ENCODE measurements around the gene TEX52.
A peak's percentile ranks its signal among the peaks of the same experiment; 100 is the strongest.
"Not testable (repeated sequence)": the region's sequence is repeated elsewhere in the genome, so short reads cannot be mapped to it uniquely, and the experiment has no call there.

TEX52 gene

DNA sequence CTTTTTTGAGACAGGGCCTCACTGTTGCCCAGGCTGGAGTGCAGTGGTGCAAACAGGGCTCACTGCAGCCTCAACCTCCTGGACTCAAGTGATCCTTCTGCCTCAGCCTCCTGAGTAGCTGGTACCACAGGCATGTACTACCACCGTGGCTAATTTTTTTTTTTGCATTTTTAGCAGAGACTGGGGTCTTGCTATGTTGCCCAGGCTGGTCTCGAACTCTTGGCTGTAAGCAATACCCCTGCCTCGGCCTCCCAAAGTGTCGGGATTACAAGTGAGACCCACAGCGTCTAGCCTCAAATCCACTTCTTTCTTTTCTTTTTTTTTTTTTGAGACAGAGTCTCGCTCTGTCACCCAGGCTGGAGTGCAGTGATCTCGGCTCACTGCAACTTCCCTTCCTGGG, 6.6 kb upstream of the TEX52 start:
- DNase-seq: not testable (repeated sequence)

GRCh38 chr12:2862876-2863275, 6.0 kb upstream of the TEX52 start:
- DNase-seq: no peak

DNA sequence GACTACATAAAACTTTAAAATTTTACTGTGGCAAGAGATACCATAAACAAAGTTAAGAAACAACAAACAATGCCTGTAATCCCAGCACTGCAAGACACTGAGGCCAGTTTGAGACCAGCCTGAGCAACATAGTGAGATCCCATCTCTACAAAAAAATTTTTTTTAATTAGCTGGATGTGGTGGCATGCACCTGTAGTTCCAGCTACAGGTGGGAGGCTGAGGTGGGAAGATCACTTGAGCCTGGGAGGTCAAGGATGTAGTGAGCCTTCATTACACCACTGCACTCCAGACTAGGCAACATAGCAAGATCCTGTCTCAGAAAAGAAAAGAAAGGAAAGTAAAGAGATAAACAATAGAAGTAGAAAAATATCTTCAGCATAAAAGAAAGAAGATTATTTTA, 3.3 kb upstream of the TEX52 start:
- no peak for DNase-seq

DNA sequence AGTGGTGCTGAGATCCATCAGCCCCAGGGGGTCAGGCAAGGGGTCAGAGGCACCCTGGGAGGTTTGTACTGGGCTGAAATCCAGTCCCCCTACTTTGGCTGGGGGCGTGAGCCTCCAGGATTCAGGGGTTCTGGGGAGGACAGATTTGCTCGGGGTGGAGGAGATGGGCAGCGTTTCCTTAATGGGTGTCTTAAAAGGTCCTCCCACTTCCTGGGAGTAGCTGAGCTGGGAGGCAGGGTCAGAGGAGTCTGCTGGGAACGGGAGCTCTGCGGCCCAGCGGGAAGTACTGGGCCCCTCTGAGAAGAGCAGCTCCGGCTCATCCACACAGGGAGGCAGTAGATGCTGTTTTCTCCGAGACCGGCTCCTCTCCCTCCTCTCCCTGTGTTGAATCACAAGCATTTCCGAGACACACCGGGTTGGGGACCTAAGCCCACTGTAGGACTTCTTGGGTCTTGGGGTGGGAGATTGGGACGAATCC, 2.1 kb upstream of the TEX52 start:
- DNase-seq: no peak

- no peak for DNase-seq
These were observed 1.5 kb upstream of the TEX52 start for GRCh38 chr12:2858334-2858733.

GRCh38 chr12:2857576-2857975, 737 bp upstream of the TEX52 start:
- no peak for DNase-seq

GRCh38 chr12:2856051-2856450, 788 bp downstream of the TEX52 start:
- DNase-seq: no peak

DNA sequence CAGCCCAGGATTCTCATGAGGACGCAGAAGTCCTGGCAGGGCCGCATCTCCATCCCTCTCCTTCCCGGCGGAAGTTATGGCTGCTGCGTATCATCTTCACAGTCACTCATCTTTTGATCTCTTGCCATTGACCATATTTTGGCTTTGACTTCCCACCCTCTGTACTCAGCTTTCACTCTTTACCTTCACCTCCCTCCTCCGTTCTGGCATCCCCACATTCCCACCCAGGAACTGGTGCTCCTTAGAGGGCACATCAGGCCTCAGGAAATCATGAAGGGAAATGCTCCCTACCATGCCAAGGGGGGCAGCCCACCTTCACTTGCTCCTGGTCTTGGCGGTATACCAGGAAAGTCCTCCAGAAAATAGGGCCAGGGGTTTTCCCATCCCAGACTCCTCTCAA, 1.3 kb downstream of the TEX52 start:
- no peak for DNase-seq

GRCh38 chr12:2854669-2855453, 2.0 kb downstream of the TEX52 start:
- DNase-seq: no peak

GRCh38 chr12:2853626-2854025, 3.2 kb downstream of the TEX52 start:
- peak; percentile 72 for DNase-seq

DNA sequence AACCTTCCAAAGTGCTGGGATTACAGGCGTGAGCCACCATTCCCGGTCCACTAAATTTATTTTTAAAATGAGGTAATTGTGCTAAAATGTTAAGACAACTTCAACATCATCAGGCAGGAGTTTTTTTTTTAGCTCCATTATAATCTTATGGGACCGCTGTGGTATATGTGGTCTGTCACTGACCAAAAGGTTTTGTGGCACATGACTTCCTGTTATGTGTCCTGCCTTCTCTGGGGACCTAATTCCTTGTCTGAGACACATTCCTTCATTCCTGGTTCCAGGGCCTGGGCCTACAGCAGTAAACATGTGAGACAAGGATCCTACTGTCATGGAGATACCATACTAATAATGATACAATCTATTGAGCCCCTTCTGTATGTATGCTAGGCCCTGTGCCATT, 4.9 kb downstream of the TEX52 start:
- no peak for DNase-seq

- no peak for DNase-seq
These were observed 11.6 kb downstream of the TEX52 start for GRCh38 chr12:2845280-2845679.

DNA sequence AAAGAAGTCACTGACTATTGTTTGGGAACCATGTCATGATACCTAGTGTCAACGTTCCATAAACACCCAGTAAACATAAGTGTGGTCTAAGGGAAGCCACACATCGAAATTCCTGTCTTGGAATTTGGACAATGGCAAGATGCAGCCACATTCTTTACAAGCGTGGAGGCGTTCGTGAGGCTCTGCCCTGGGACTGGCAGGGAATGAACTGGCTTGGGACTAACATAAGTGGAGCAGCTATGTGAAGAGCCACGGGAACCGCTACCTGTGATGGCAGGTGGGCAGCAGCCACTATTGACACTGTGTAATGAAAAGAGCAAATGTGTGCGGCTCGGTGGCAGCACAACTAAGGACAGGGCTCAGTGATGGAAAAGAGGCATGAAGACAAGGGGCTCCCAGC, 12.1 kb downstream of the TEX52 start:
- no peak for DNase-seq

GRCh38 chr12:2842948-2843347, 13.9 kb downstream of the TEX52 start:
- DNase-seq: no peak

- no peak for DNase-seq
These were observed 15.7 kb downstream of the TEX52 start for GRCh38 chr12:2841056-2841650.

DNA sequence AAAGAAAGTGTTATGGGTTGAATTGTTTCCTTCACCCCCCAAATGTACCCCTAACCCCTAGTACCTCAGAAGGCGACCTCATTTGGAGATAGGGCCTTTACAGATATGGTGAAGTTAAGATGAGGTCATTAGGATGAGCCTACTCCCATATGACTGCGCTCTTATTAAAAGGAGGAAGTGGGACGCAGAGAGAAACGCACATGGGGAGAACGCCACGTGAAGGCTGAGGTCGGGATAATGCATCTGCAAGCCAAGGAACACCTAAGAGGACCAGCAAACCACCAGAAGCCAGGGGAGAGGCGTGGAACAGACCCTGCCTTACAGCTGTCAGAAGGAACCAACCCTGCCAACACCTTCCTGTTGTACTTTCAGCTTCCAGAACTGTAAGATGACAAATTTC, 20.3 kb downstream of the TEX52 start:
- no peak for DNase-seq

GRCh38 chr12:2835691-2836403, 21.0 kb downstream of the TEX52 start:
- DNase-seq: no peak

GRCh38 chr12:2834581-2835491, 22.0 kb downstream of the TEX52 start, which contains the start of gene NRIP2:
TSS of gene NRIP2 (minus strand) at chr12:2835035. CDS start at chr12:2834983, 52 bp downstream.
- peak; percentile 78 for DNase-seq

GRCh38 chr12:2833810-2834209, 23.0 kb downstream of the TEX52 start:
- no peak for DNase-seq

DNA sequence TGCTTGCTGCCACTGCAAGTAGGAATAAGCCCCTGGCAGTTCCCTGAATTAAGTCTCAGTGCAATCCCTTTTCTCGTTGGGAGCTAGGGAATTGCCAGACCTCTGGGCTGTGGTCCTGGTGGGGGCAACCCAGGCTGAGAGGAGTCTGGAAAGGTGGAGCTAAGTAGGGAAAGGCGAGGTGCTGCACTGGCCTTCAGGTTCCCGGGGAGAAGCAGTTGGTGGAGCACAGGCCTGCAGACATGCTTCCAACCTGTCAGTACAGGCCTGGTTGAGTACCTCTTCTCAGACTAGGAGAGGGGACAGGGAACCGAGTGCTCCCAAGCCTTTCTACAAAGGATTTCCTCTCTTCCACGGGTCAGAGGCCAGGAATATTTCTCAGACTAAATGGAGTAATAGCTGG, 23.5 kb downstream of the TEX52 start:
- DNase-seq: peak; percentile 23

DNA sequence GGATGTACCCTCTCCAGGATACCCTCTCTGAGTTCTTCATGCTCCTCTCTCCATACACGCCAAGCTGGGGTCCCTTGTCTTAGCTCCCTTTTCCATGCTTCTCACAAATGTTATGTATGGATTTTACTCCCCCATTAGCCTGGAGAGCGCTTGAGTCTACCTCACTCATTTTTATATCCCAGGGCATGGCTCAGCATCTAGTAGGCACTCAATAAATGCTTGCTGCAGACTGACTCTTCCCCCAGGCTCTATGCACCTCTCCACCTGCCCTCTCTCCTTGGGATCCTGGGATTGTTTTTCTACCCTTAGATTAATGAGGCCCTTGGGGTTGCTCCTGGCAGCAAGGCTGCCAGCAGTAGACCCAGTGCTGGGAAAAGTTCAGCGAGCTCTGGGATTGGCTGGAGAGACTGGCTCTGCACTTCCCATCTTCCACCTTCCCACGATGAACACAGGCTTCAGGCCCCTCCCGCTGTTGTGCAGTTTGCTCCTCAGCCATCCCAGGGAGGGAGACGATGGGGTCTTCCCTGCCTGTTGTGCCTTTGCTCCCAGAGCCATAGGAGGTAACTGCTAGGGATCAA, 24.2 kb downstream of the TEX52 start:
- no peak for DNase-seq

DNA sequence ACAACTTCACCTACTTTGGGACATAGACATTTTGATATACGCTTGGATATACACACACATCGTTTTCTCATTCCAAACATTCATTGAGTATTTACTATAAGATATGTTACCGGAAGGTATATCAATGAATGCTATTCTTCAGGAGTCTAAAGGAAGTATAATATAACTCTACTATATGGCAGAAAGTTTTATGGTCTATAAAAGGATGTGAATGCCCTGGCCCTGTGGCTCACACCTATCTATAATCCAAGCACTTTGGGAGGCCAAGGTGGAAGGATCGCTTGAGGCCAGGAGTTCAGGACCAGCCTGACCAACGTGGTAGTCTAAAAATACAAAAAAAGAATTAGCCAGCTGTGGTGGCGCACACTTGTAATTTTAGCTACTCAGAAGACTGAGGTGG, 27.6 kb downstream of the TEX52 start:
- DNase-seq: no peak
